GM12892 (cell line): ENCODE measurements around the gene TBC1D22A.

Experiments
- POLR2A ChIP-seq: IDR thresholded peaks from 2 replicates; pipeline ENCODE4 v1.6.1; 2011; ENCODE audit warnings: low read depth, low read length, control low read depth
- TAF1 ChIP-seq: IDR thresholded peaks from 2 replicates; pipeline ENCODE4 v1.6.1; 2011; ENCODE audit warnings: low read depth, mild to moderate bottlenecking, control low read depth, low read length, borderline replicate concordance

DNA sequence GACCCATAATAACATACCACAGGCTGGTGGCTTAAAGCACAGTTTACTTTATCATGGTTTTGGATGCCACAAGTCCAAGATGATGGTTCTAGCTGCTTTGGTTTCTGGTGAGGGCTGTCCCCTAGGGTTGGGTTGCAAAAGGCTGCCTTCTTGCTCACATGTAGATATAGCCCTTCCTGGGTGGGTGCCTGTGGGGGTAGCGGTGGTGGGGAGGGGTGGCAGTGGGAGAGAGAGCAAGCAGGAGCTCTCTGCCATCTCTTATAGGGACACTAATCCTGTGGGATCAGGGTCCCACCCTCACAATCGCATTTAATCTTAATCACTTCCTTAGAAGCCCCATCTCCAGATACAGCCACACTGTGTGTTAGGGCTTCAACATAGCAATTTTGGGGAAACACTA is 245.0 kb downstream of the TBC1D22A start:
- TF ChIP-seq POLR2A: no peak
- TF ChIP-seq TAF1: no peak
